Peyer's patch (tissue), 4 donors: ENCODE results near the gene ELMO1.

ENCODE experiments used
- CTCF ChIP-seq, 6 experiments: fragments of 450-650 bp in 4 of 6; fragments of 200-600 bp in 2 of 6; sonication (generic) in 1 of 6; IDR thresholded peaks; one replicate each; pipeline ENCODE4 v1.5.1; 2017 to 2019; ENCODE audit warnings: antibody characterized with exemption in 6 of 6, mild to moderate bottlenecking in 3 of 6, moderate library complexity in 1 of 6
- POLR2A ChIP-seq, 2 donors: fragments of 450-650 bp; IDR thresholded peaks; one replicate each; pipeline ENCODE4 v1.5.1; 2017; ENCODE audit warnings: antibody characterized with exemption in 2 of 2, mild to moderate bottlenecking in 2 of 2, moderate library complexity in 2 of 2

GRCh38 chr7:37376386-37376785 lies 72.3 kb downstream of the ELMO1 start:
- no peak for TF ChIP-seq CTCF (IDR thresholded peaks at IDR 0.05)
- TF ChIP-seq POLR2A (IDR thresholded peaks at IDR 0.05) = no peak
